ENCODE results near the gene SLC26A3. TPM values are rescaled to one million over a fixed set of nuclear protein-coding genes. Genes with fewer than 3 reads are reported as not detected.

The SLC26A3 gene
- total RNA-seq, 2 donors from 2014 or later, result 0.91 to 3.3 TPM

GRCh38 chr7:107828540-107828939 lies 25.5 kb upstream of the SLC26A3 start:
- Histone ChIP-seq H3K36me3 (no peaks in the 10 kb centered on the region), H3K27me3 (replicated peaks; ENCODE audit: insufficient read depth) (no peaks in the 10 kb centered on the region), H3K27ac (no peak overlapping the region), H3K4me3 (no peak overlapping the region), H3K9me3 (no peaks in the 10 kb centered on the region), H3K4me1 (replicated peaks) (no peaks in the 10 kb centered on the region)
- TF ChIP-seq POLR2A (IDR thresholded peaks at IDR 0.05) (no peak), POLR2AphosphoS5 (IDR thresholded peaks at IDR 0.05) (no peak), CTCF (IDR thresholded peaks at IDR 0.05) (no peak)
- no peak for DNase-seq (ENCODE audit: low spot score)
- intact Hi-C loops (cut with DNase I), result no loop called here
- 89% methylated on average over 4 of the region's 4 CpGs for WGBS

DNA sequence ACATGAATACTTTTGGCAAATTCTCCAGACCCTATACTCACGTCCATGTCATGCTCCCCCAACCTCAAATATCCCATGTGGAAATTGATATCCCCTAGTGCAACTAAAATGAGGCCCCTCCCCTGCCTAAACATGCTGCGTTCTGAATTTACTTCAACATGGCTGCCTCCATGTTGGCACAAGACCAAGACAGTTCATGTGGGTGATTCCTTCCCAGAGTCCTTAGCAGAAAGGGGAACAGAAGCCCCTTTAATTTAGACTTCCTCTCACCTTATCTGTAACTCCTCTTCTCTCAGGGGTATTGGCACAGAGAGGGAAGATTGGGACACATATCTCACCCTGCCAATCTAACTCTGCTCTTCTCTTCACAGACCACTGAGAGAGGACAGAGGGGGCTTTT lies 24.5 kb upstream of the SLC26A3 start:
- no peaks in the 10 kb centered on the region for H3K4me1 ChIP-seq (replicated peaks)
- no peak overlapping the region for H3K4me3 ChIP-seq
- WGBS, result 78% methylated on average over 2 of the region's 2 CpGs
- intact Hi-C loops (cut with DNase I), result no loop called here
- no peak for DNase-seq (ENCODE audit: low spot score)
- H3K36me3 ChIP-seq, result no peaks in the 10 kb centered on the region
- H3K9me3 ChIP-seq, result no peaks in the 10 kb centered on the region
- TF ChIP-seq CTCF (IDR thresholded peaks at IDR 0.05) (no peak), POLR2A (IDR thresholded peaks at IDR 0.05) (no peak), POLR2AphosphoS5 (IDR thresholded peaks at IDR 0.05) (no peak)
- H3K27me3 ChIP-seq (replicated peaks; ENCODE audit: insufficient read depth), result no peaks in the 10 kb centered on the region
- no peak overlapping the region for H3K27ac ChIP-seq

DNA sequence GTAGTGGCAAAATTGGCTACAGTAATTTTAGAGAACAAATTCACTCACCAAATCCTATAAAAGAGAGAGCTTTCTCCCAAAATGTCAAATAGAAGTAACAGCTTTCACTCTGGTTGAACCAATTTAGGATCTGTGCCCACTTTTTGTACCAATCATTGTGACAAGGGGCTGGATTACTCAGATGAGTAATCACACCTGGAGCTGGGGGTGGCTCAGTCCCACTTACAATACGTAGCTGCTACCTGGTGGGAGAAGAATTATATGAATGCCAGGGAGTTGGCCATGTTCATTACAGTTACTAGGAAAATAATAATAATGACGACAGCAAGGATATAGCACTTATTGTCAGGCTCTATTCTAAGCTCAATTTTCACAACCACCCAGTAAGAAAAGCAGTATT lies 23.4 kb upstream of the SLC26A3 start:
- TF ChIP-seq POLR2A (IDR thresholded peaks at IDR 0.05) (no peak), POLR2AphosphoS5 (IDR thresholded peaks at IDR 0.05) (no peak)
- Histone ChIP-seq H3K27ac (no peak overlapping the region), H3K9me3 (no peaks in the 10 kb centered on the region), H3K27me3 (replicated peaks; ENCODE audit: insufficient read depth) (no peaks in the 10 kb centered on the region), H3K36me3 (no peaks in the 10 kb centered on the region), H3K4me1 (replicated peaks) (no peaks in the 10 kb centered on the region), H3K4me3 (no peak overlapping the region)
- intact Hi-C loops (cut with DNase I), result no loop called here
- 76% methylated on average over 2 of the region's 2 CpGs for WGBS
- no peak for DNase-seq (ENCODE audit: low spot score)

DNA sequence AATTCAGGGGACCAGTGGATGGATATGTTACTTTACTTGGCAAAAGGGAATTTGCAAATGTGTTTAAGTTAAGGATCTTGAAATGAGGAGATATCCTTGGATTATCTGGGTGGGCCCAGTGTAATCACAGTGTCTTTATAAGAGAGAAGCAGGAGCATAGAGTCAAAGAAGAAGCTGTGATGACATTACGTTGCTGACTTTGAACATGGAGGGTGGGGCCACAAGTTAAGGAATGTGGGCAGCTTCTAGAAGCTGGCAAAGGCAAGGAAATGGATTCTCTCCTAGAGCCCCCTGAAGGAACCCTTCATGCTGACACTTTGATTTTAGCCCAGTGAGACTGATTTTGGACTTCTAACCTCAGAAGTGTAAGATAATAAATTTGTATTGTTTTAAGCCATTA lies 21.8 kb upstream of the SLC26A3 start:
- WGBS, result 81% methylated on average over 1 of the region's 1 CpG
- no peak overlapping the region for H3K4me3 ChIP-seq
- no peaks in the 10 kb centered on the region for H3K9me3 ChIP-seq
- DNase-seq (ENCODE audit: low spot score), result no peak
- no peaks in the 10 kb centered on the region for H3K4me1 ChIP-seq (replicated peaks)
- TF ChIP-seq CTCF (IDR thresholded peaks at IDR 0.05) (no peak), POLR2A (IDR thresholded peaks at IDR 0.05) (no peak), POLR2AphosphoS5 (IDR thresholded peaks at IDR 0.05) (no peak)
- intact Hi-C loops (cut with DNase I), result no loop called here
- H3K27me3 ChIP-seq (replicated peaks; ENCODE audit: insufficient read depth), result no peaks in the 10 kb centered on the region
- H3K36me3 ChIP-seq, result no peaks in the 10 kb centered on the region
- no peak overlapping the region for H3K27ac ChIP-seq

DNA sequence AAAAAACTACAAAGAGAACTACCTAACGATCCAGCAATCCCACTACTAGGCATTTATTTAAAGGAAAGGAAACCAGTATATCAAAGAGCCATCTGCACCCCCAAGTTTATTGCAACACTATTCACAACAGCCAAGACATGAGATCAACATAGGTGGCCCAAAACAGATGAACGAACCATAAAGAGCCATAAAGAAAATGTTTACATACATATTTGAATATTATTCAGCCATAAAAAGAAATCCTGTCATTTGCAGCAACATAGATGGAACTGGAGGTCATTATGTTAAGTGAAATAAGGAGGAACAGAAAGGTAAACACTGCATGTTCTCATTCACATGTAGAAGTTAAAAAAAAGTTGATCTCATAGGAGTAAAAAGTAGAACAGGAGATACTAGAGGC lies 15.6 kb upstream of the SLC26A3 start:
- H3K27me3 ChIP-seq (replicated peaks; ENCODE audit: insufficient read depth), result no peaks in the 10 kb centered on the region
- intact Hi-C loops (cut with DNase I), result no loop called here
- H3K36me3 ChIP-seq, result no peaks in the 10 kb centered on the region
- H3K4me1 ChIP-seq (replicated peaks), result no peaks in the 10 kb centered on the region
- H3K27ac ChIP-seq, result no peak overlapping the region
- 59% methylated on average over 2 of the region's 2 CpGs for WGBS
- TF ChIP-seq CTCF (IDR thresholded peaks at IDR 0.05) (no peak), POLR2AphosphoS5 (IDR thresholded peaks at IDR 0.05) (no peak), POLR2A (IDR thresholded peaks at IDR 0.05) (no peak)
- no peak for DNase-seq (ENCODE audit: low spot score)
- H3K4me3 ChIP-seq, result no peak overlapping the region
- H3K9me3 ChIP-seq, result no peaks in the 10 kb centered on the region
